WERI-Rb-1 (cell line): ENCODE measurements around the gene EPHA3.

Source experiments
- DNase-seq: peaks from one replicate; pipeline ENCODE4 v3.0.0-alpha.2; 2020
- H3K27ac ChIP-seq: fragments of 250-450 bp; sonication (Bioruptor Pico); 2 replicates; pipeline ENCODE4 v1.5.1; 2020; ENCODE audit warnings: mild to moderate bottlenecking, moderate library complexity
- H3K27me3 ChIP-seq: fragments of 250-450 bp; sonication (Bioruptor Pico); 2 replicates; pipeline ENCODE4 v1.5.1; 2021; ENCODE audit warnings: mild to moderate bottlenecking, low read depth, moderate library complexity; ENCODE audit not compliant: insufficient read depth, severe bottlenecking
- H3K36me3 ChIP-seq: fragments of 250-450 bp; sonication (Bioruptor Pico); 2 replicates; pipeline ENCODE4 v1.5.1; 2020; ENCODE audit warnings: mild to moderate bottlenecking, moderate library complexity
- H3K4me3 ChIP-seq: 2 replicates; pipeline ENCODE4 v1.5.1; 2011; ENCODE audit warnings: low read depth, mild to moderate bottlenecking, control low read depth, low read length
- H3K9me3 ChIP-seq: fragments of 250-450 bp; sonication (Bioruptor Pico); 2 replicates; pipeline ENCODE4 v1.5.1; 2021; ENCODE audit warnings: mild to moderate bottlenecking, moderate library complexity; ENCODE audit not compliant: severe bottlenecking
- CTCF ChIP-seq: IDR thresholded peaks from 2 replicates; pipeline ENCODE4 v1.5.1; 2011; ENCODE audit warnings: low read depth, mild to moderate bottlenecking, control low read depth, inconsistent platforms, low read length

Gene EPHA3

GRCh38 chr3:89154416-89154815 lies 47.0 kb downstream of the EPHA3 start:
- H3K4me3 ChIP-seq, result no peak overlapping the region
- DNase-seq, result no peak
- TF ChIP-seq CTCF, result no peak
- no peaks in the 10 kb centered on the region for H3K27me3 ChIP-seq
- H3K9me3 ChIP-seq, result no peaks in the 10 kb centered on the region
- H3K36me3 ChIP-seq, result no peaks in the 10 kb centered on the region
- no peak overlapping the region for H3K27ac ChIP-seq

GRCh38 chr3:89155811-89156210 lies 48.4 kb downstream of the EPHA3 start:
- DNase-seq, result no peak
- no peaks in the 10 kb centered on the region for H3K9me3 ChIP-seq

GRCh38 chr3:89157575-89157974 lies 50.2 kb downstream of the EPHA3 start:
- TF ChIP-seq CTCF, result no peak

More at GRCh38 chr3:89155811-89156210, 48.4 kb downstream of the EPHA3 start:
- Histone ChIP-seq H3K4me3 (no peak overlapping the region), H3K36me3 (no peaks in the 10 kb centered on the region), H3K27ac (no peak overlapping the region), H3K27me3 (no peaks in the 10 kb centered on the region)
- no peak for TF ChIP-seq CTCF

GRCh38 chr3:89159605-89160004 lies 52.2 kb downstream of the EPHA3 start:
- no peak overlapping the region for H3K4me3 ChIP-seq
- H3K27me3 ChIP-seq, result no peaks in the 10 kb centered on the region
- DNase-seq, result no peak
- no peak for TF ChIP-seq CTCF
- H3K9me3 ChIP-seq, result no peaks in the 10 kb centered on the region
- no peak overlapping the region for H3K27ac ChIP-seq
- H3K36me3 ChIP-seq, result no peaks in the 10 kb centered on the region

More at GRCh38 chr3:89157575-89157974, 50.2 kb downstream of the EPHA3 start:
- DNase-seq, result no peak
- Histone ChIP-seq H3K4me3 (no peak overlapping the region), H3K36me3 (no peaks in the 10 kb centered on the region), H3K9me3 (no peaks in the 10 kb centered on the region), H3K27me3 (no peaks in the 10 kb centered on the region), H3K27ac (no peak overlapping the region)

- TF ChIP-seq CTCF, result no peak
- no peaks in the 10 kb centered on the region for H3K9me3 ChIP-seq
- no peak overlapping the region for H3K27ac ChIP-seq
- H3K4me3 ChIP-seq, result no peak overlapping the region
- no peaks in the 10 kb centered on the region for H3K36me3 ChIP-seq
- H3K27me3 ChIP-seq, result no peaks in the 10 kb centered on the region
- no peak for DNase-seq
These were observed 57.4 kb downstream of the EPHA3 start for GRCh38 chr3:89164774-89165173.

- DNase-seq, result no peak
- Histone ChIP-seq H3K36me3 (no peaks in the 10 kb centered on the region), H3K9me3 (no peaks in the 10 kb centered on the region), H3K27ac (no peak overlapping the region), H3K4me3 (no peak overlapping the region), H3K27me3 (no peaks in the 10 kb centered on the region)
- no peak for TF ChIP-seq CTCF
These were observed 58.3 kb downstream of the EPHA3 start for GRCh38 chr3:89165636-89166263.
